ENCODE results near the gene WDR76. TPM values are rescaled to one million over a fixed set of nuclear protein-coding genes. Genes with fewer than 3 reads are reported as not detected.

The WDR76 gene
- total RNA-seq, 2 donors from 2014 or later = 2.7 to 4.9 TPM

DNA sequence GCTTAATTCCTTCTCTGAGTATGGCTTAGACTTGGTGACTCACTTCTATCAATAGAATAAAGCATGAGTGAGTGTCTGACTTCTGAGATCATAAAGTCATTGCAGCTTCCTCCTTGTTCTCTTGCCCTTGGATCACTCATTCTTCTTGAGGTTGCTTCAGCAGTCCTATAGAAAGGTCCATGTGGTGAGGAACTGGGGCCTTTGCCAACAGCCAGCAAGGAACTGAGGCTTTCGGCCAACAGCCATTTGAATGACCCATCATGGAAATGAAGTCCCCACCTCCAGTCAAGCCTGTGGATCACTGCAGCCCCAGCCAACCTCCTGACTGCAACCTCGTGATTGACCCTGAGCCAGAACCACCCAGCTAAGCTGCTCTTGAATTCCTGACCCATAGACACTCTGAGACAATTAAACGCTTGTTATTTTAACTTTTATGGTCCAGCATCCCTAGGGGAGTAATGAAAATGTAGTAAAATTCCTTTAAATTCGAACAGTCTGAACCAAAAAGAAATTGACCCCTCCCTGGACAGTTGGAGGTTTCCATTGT lies 84.5 kb downstream of the WDR76 start:
- H3K36me3 ChIP-seq = no peaks in the 10 kb centered on the region
- intact Hi-C loops (cut with DNase I) = no loop called here
- no peak overlapping the region for H3K27ac ChIP-seq
- no peaks in the 10 kb centered on the region for H3K27me3 ChIP-seq (replicated peaks; ENCODE audit: insufficient read depth)
- H3K9me3 ChIP-seq = no peaks in the 10 kb centered on the region
- 43% methylated on average over 4 of the region's 4 CpGs for WGBS
- DNase-seq (ENCODE audit: low spot score) = no peak
- no peak for TF ChIP-seq POLR2AphosphoS5 (IDR thresholded peaks at IDR 0.05)
- TF ChIP-seq, protein P1, sequence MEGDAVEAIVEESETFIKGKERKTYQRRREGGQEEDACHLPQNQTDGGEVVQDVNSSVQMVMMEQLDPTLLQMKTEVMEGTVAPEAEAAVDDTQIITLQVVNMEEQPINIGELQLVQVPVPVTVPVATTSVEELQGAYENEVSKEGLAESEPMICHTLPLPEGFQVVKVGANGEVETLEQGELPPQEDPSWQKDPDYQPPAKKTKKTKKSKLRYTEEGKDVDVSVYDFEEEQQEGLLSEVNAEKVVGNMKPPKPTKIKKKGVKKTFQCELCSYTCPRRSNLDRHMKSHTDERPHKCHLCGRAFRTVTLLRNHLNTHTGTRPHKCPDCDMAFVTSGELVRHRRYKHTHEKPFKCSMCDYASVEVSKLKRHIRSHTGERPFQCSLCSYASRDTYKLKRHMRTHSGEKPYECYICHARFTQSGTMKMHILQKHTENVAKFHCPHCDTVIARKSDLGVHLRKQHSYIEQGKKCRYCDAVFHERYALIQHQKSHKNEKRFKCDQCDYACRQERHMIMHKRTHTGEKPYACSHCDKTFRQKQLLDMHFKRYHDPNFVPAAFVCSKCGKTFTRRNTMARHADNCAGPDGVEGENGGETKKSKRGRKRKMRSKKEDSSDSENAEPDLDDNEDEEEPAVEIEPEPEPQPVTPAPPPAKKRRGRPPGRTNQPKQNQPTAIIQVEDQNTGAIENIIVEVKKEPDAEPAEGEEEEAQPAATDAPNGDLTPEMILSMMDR (IDR thresholded peaks at IDR 0.05) = no peak
- no peak for TF ChIP-seq POLR2A (IDR thresholded peaks at IDR 0.05)
- no peaks in the 10 kb centered on the region for H3K4me1 ChIP-seq (replicated peaks)
- H3K4me3 ChIP-seq = no peak overlapping the region

DNA sequence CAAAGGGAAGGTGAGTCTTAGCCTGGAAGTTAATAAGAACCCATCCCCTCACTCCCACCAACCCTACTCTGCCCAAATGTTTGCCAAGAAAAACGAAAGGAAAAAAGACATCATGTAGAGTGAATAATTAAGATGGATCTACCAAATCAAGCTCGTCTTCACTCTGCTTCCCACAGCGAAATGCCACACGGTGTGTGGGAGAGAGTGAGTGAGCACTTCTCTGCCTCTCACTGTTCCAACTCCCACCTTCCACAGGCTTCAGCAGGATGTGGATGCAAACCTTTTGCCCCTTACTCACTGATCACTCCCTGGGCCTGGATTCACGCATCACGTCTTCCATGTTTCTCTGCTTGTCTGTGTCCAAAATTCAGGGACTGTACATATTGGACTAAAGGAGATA lies 85.4 kb downstream of the WDR76 start:
- 91% methylated on average over 6 of the region's 6 CpGs for WGBS
- no peak for TF ChIP-seq POLR2AphosphoS5 (IDR thresholded peaks at IDR 0.05)
- no peak for TF ChIP-seq POLR2A (IDR thresholded peaks at IDR 0.05)
- TF ChIP-seq, protein P1 (IDR thresholded peaks at IDR 0.05) = no peak

DNA sequence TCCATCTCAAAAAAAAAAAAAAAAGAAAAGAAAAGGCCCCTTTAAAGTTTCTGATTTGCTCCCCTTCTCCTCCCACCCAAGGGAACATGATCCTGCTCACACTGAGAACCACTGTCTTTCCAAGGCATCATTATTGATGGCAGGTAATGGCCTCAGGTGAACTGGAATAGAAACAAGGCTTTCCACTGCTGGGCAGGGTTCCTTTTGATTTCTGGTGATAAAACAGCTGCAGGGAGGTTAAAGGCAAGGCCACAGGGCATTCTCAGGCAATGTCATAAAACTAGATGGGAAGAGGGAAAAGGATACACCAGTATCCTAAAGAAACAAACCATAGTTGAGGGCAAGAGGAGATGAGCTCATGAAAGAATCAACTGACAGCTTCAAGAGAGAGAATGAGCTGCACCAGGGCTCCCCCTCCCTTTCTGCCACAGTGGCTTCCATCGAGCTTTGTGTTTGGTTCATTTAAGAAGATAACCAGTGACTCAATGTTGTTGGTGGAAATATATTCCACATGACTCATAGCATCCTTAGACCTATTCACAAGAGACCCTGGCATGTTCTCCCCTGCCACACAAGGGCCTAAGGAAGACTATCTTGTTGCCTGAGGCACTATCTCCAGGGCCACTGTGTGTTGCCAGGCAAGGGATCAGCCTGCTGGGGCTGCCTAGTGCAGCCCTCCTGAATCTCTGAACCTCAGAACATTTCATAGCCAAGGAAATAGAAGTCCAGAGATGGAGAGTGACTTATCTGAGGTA lies 86.4 kb downstream of the WDR76 start:
- Histone ChIP-seq H3K4me1 (replicated peaks) (no peaks in the 10 kb centered on the region), H3K36me3 (no peaks in the 10 kb centered on the region), H3K27ac (no peak overlapping the region), H3K4me3 (no peak overlapping the region), H3K27me3 (replicated peaks; ENCODE audit: insufficient read depth) (no peaks in the 10 kb centered on the region), H3K9me3 (no peaks in the 10 kb centered on the region)
- 12% methylated on average over 1 of the region's 1 CpG for WGBS
- no peak for DNase-seq (ENCODE audit: low spot score)
- intact Hi-C loops (cut with DNase I) = no loop called here
- TF ChIP-seq, protein P1 (IDR thresholded peaks at IDR 0.05) = no peak
- no peak for TF ChIP-seq POLR2AphosphoS5 (IDR thresholded peaks at IDR 0.05)
- no peak for TF ChIP-seq POLR2A (IDR thresholded peaks at IDR 0.05)

More for the DNA sequence above, 85.4 kb downstream of the WDR76 start:
- no peak for DNase-seq (ENCODE audit: low spot score)
- H3K27ac ChIP-seq = no peak overlapping the region
- H3K36me3 ChIP-seq = no peaks in the 10 kb centered on the region
- no peaks in the 10 kb centered on the region for H3K4me1 ChIP-seq (replicated peaks)
- no peaks in the 10 kb centered on the region for H3K27me3 ChIP-seq (replicated peaks; ENCODE audit: insufficient read depth)
- no peaks in the 10 kb centered on the region for H3K9me3 ChIP-seq
- H3K4me3 ChIP-seq = no peak overlapping the region
- intact Hi-C loops (cut with DNase I) = no loop called here

DNA sequence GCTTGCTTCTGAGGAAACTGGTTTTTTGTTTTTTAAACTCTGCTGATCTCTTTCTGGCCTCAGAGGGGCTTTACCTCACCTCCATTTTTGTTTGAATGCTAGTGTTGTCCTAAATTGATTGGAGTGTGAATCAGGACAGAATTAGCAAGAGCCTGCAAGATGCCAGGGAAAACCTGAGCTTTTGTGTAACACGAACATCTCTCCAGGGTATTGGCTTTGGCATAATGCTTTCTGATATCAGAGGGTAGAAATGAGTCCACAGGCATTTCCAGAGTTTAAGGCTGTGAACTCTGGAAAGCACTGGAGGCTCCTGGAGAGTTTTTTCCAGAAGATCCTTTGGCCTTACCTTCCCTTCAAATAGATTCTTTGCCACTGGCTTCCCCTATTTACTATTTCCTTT lies 87.1 kb downstream of the WDR76 start:
- Histone ChIP-seq H3K27ac (no peak overlapping the region), H3K4me1 (replicated peaks) (no peaks in the 10 kb centered on the region), H3K36me3 (no peaks in the 10 kb centered on the region), H3K27me3 (replicated peaks; ENCODE audit: insufficient read depth) (no peaks in the 10 kb centered on the region), H3K4me3 (no peak overlapping the region), H3K9me3 (no peaks in the 10 kb centered on the region)
- TF ChIP-seq POLR2A (IDR thresholded peaks at IDR 0.05) (no peak), POLR2AphosphoS5 (IDR thresholded peaks at IDR 0.05) (no peak)
- TF ChIP-seq, protein P1 (IDR thresholded peaks at IDR 0.05) = no peak
- intact Hi-C loops (cut with DNase I) = no loop called here
- 68% methylated on average over 1 of the region's 1 CpG for WGBS
- no peak for DNase-seq (ENCODE audit: low spot score)

Data from prostate gland (tissue), 2 donors.